K562 (cell line): ENCODE data around the gene VTI1B. TPM values are rescaled to one million over a fixed set of nuclear protein-coding genes. Genes with fewer than 3 reads are reported as not detected.

Source experiments
- ADNP ChIP-seq: fragments of 200-800 bp; sonication (Bioruptor generic); IDR thresholded peaks from 2 replicates; pipeline ENCODE4 v1.6.1; 2016; ENCODE audit warnings: missing genetic modification characterization, missing compliant biosample characterization
- EGR1 ChIP-seq: fragments of 450-650 bp; conservative IDR thresholded peaks from 2 replicates; pipeline ENCODE4 v1.6.1; 2017; ENCODE audit warnings: mild to moderate bottlenecking
- ETS1 ChIP-seq: conservative IDR thresholded peaks from 2 replicates; pipeline ENCODE4 v1.6.1; 2011; ENCODE audit warnings: low read depth, mild to moderate bottlenecking, low read length; ENCODE audit not compliant: control insufficient read depth
- GTF3C2 ChIP-seq: IDR thresholded peaks from 3 replicates; pipeline ENCODE4 v1.6.1; 2011; ENCODE audit warnings: borderline replicate concordance, mild to moderate bottlenecking, moderate library complexity; ENCODE audit not compliant: insufficient read length; ENCODE audit errors: extremely low read depth
- HMGXB4 ChIP-seq: sonication (generic); formaldehyde crosslinking; IDR thresholded peaks from 2 replicates; pipeline ENCODE4 v1.8.1; 2023; ENCODE audit warnings: mild to moderate bottlenecking, missing genetic modification reagents
- MAZ ChIP-seq, 2 experiments: fragments of 450-650 bp in 1 of 2; sonication (generic) in 1 of 2; formaldehyde crosslinking; IDR thresholded peaks in 1 of 2; conservative IDR thresholded peaks in 1 of 2; 2 replicates each; pipeline versions ENCODE4 v1.4.0 to v1.5.0; 2020; ENCODE audit warnings: mild to moderate bottlenecking in 1 of 2, missing genetic modification reagents in 1 of 2
- PKNOX1 ChIP-seq: fragments of 450-650 bp; IDR thresholded peaks from 2 replicates; pipeline ENCODE4 v1.6.1; 2016
- SIRT6 ChIP-seq: IDR thresholded peaks from one replicate; pipeline ENCODE4 v1.6.1; 2012; ENCODE audit warnings: low read depth, mild to moderate bottlenecking, control low read depth, inconsistent platforms, low read length, moderate library complexity
- TCF3 ChIP-seq: sonication (generic); formaldehyde crosslinking; IDR thresholded peaks from 2 replicates; pipeline ENCODE4 v1.4.0; 2020; ENCODE audit warnings: mild to moderate bottlenecking, missing genetic modification reagents
- TSHZ1 ChIP-seq: fragments of 250-450 bp; sonication (Bioruptor Pico); IDR thresholded peaks from 2 replicates; pipeline ENCODE4 v1.4.0; 2020; ENCODE audit warnings: mild to moderate bottlenecking, moderate library complexity
- ZNF124 ChIP-seq: sonication (generic); formaldehyde crosslinking; IDR thresholded peaks from 2 replicates; pipeline ENCODE4 v1.8.1; 2022; ENCODE audit warnings: missing genetic modification reagents
- ZNF449 ChIP-seq: fragments of 250-450 bp; sonication (Bioruptor Pico); IDR thresholded peaks from 2 replicates; pipeline ENCODE4 v1.8.0; 2022; ENCODE audit warnings: moderate library complexity, mild to moderate bottlenecking, inconsistent platforms
- polyA plus RNA-seq, 8 experiments: library from polyadenylated mRNA; depleted of rRNA in 4 of 8; stranded (reverse) in 5 of 8; unstranded in 3 of 8; fragments of >200 nt; fragmentation: Nextera tagmentation in 2 of 8; fragmentation: Illumina TruSeq in 1 of 8; extraction: Ambion mirVana in 2 of 8; extraction: Trizol in 1 of 8; gene quantifications; 2 replicates each; pipeline versions ENCODE4 v1.2.1 to v1.2.3, GENCODE V29; 2011 to 2014; ENCODE audit warnings: inconsistent platforms in 1 of 8, missing spikeins in 1 of 8
- total RNA-seq, 7 experiments: library from RNA; depleted of rRNA in 6 of 7; stranded (reverse); fragments of >200 nt in 6 of 7; fragmentation: Illumina TruSeq in 2 of 7; extraction: Trizol in 2 of 7; gene quantifications; 2 replicates each; pipeline versions ENCODE4 v1.2.1 to v1.2.3, GENCODE V29; 2011 to 2021; ENCODE audit warnings: low replicate concordance in 1 of 7

The VTI1B gene
- total and polyA plus RNA-seq, 9 of the 15 experiments (the other 6 are each of a cell fraction or from before 2014, with no cell fraction given): 7.8 to 69.8 (median 50.1) TPM

- TF ChIP-seq PKNOX1 (no peak), ZNF449 (no peak), ADNP (tag) (no peak), GTF3C2 (no peak), ZNF124 (no peak), HMGXB4 (peak; percentile 41), TSHZ1 (CRISPR knock-in tag) (no peak), MAZ (CRISPR knock-in tag; conservative IDR thresholded peaks at IDR 0.05 in 1 of 2, IDR thresholded peaks at IDR 0.05 in 1 of 2) (peak; percentile 57 to 70), TCF3 (CRISPR knock-in tag) (no peak), ETS1 (peak; percentile 87), EGR1 (peak; percentile 69), SIRT6 (no peak)
Measured at GRCh38 chr14:67674480-67675218, at the start of gene VTI1B (continued).
